ENCODE results near the gene RAD51AP2.
A peak's percentile ranks its signal among the peaks of the same experiment; 100 is the strongest.

RAD51AP2 gene

DNA sequence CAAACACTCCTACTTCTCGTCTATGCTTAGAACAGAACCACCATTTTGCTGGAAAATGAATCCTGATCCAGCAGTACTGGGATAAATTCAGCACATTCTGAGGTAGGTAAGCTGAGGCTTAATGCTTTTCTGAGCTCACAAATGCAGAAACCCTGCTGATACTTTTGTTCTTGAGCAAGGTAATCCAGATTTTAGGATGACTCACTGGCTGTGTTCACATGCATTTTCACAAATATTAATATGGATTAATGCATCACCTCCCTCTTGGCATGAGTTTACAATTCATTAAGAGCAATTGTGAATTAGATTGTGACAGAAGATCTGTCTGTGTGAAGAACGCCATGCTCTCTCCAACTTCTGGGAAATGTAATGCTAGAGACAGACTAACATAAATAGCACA is 42.2 kb downstream of the RAD51AP2 start:
- no peak for DNase-seq (ENCODE audit: low read depth, low spot score)
- H3K27ac ChIP-seq = peak overlapping the region; percentile 68

DNA sequence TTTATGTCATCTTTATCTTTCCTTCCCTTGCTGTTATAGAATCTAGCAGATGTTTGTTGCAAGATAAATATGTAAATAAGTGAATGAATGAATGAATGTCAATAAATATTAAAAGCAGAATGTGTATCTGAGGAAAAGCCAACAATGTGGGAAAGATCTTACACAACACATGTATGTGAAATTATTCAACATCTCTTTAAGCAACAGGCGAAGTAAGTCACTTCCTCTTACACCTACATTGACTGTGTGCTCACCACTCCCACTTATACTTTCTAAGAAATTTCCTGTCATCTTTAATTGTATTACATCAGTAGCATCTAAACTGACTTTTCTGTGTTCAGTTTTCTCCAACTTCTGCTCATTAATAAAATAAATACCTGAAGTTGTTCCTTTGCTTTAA is 43.0 kb downstream of the RAD51AP2 start:
- peak overlapping the region; percentile 68 for H3K27ac ChIP-seq
- DNase-seq (ENCODE audit: low read depth, low spot score) = peak; percentile 58

DNA sequence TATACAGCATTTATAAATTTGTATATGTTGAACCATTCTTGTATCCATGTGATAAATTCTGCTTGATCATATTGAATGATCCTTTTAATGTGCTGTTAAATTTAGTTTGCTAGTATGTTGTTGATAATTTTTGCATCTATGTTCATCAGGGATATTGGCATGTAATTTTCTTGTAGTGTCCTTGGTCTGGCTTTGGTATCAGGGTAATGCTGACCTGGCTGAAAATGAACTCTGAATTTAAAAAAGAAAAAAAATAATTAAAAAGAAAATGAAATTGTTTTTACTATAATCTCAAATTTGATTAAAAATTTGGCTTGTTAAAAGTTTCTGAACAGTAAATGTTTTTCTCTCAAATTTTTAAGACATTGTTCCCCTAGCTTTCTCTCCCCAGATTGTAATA is 46.3 kb downstream of the RAD51AP2 start:
- no peak for DNase-seq (ENCODE audit: low read depth, low spot score)
- H3K27ac ChIP-seq = no peak overlapping the region

DNA sequence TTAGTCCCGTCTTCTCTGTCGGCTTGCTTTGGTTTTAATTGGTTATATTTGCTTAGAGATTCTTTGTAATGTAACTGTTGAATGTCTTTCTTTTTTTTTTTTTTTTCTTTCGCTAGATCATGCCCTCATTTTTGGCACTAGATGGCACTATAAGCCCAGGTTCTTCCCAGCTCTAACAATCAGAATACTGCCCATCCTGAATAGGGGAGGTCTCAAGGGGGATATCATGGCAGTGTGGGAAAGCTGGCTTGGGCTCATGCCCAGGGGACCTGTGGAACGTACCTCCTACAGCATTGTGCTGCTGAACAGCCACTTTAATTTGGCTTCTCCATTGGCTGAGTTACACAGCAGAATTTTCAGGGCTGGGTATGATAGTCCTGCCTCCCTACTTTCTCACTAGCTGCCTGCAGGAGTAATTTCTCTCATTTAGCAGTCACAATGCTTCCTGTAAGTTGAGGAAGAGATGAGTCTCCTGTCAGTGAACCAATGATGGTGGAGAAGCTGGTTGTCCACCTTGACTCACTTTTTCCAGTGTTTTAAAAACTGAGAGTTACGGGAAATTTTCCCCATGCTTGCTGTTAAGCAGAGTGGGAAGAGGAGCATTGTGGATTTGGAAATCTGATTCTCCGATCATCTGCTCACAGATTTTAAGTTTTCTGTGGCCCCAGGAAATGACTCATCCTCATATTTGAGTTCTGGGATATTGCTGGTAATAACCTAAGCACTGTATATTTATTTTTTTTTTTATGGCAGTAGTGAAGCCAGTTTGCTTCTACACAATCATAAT is 47.2 kb downstream of the RAD51AP2 start:
- H3K27ac ChIP-seq = peak overlapping the region; percentile 57
- DNase-seq (ENCODE audit: low read depth, low spot score) = no peak

DNA sequence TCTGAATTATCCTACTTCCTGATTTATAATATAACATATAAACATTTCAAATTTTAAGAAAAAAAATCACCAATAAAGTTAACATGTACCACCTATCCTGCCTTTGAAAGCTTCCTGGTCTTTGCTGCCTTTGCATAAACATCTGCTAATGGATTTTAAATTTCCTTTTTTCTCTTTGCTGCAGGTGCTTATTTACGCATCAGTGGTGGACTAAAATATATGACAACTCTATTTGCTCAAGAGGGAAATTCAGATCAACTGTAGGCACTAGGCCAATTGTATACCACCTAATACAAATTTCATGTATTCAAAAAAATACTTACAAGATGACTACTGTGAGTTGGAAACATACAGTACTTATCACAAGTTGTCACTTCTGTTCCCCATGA is 57.2 kb downstream of the RAD51AP2 start:
- no peak overlapping the region for H3K27ac ChIP-seq
- DNase-seq (ENCODE audit: low read depth, low spot score) = no peak
